Naive thymus-derived CD4-positive, alpha-beta T cell (primary cell): ENCODE data around the gene ZNF445. TPM values are rescaled to one million over a fixed set of nuclear protein-coding genes. Genes with fewer than 3 reads are reported as not detected.

Experiments
- ATAC-seq: fragments of 150-1000 bp; cut with Tn5 transposase; 2 replicates; pipeline ENCODE4 v1.10.0; 2021; ENCODE audit warnings: mild to moderate bottlenecking, moderate library complexity
- CTCF ChIA-PET: fragments of 350-600 bp; sonication (Branson Sonifier 250); formaldehyde crosslinking; loops from one replicate; lab custom pipeline; 2021; ENCODE audit warnings: antibody characterized with exemption; lab: Charles Lee
- POLR2A ChIA-PET: fragments of 350-600 bp; sonication (Branson Sonifier 250); formaldehyde crosslinking; loops from one replicate; lab custom pipeline; 2021; ENCODE audit warnings: antibody characterized with exemption, inconsistent platforms; lab: Charles Lee
- DNase-seq, 9 donors: peaks; one replicate each; pipeline versions ENCODE4 v3.0.0 to v3.0.0-alpha.2; 2020 to 2022; ENCODE audit warnings: mixed read lengths in 1 of 9
- H3K27ac ChIP-seq: one replicate; pipeline ENCODE4 v1.7.0; 2013; ENCODE audit warnings: mild to moderate bottlenecking, low read depth, low read length, moderate library complexity
- H3K27me3 ChIP-seq, 2 donors: one replicate each; pipeline ENCODE4 v1.7.0; 2013; ENCODE audit warnings: low read length in 2 of 2, mild to moderate bottlenecking in 2 of 2, moderate library complexity in 2 of 2; ENCODE audit not compliant: control insufficient read depth in 2 of 2, insufficient read depth in 2 of 2
- H3K36me3 ChIP-seq, 3 experiments: 1 replicate in 2 of 3; 2 replicates in 1 of 3; pipeline ENCODE4 v1.7.0; 2013; ENCODE audit warnings: low read length in 3 of 3, mild to moderate bottlenecking in 3 of 3, moderate library complexity in 1 of 3; ENCODE audit not compliant: insufficient read depth in 3 of 3, control insufficient read depth in 2 of 3
- H3K4me1 ChIP-seq, 2 donors: one replicate each; pipeline ENCODE4 v1.7.0; 2013; ENCODE audit warnings: low read length in 2 of 2, mild to moderate bottlenecking in 2 of 2, moderate library complexity in 1 of 2; ENCODE audit not compliant: control insufficient read depth in 2 of 2, insufficient read depth in 2 of 2
- H3K4me3 ChIP-seq: 2 replicates; pipeline ENCODE4 v1.7.0; 2013; ENCODE audit warnings: mild to moderate bottlenecking, low read length
- H3K9me3 ChIP-seq, 3 experiments: 1 replicate in 2 of 3; 2 replicates in 1 of 3; pipeline ENCODE4 v1.7.0; 2013; ENCODE audit warnings: low read length in 3 of 3; ENCODE audit not compliant: control insufficient read depth in 2 of 3
- H3K27ac Mint-ChIP-seq, 9 donors: one replicate each; pipeline ENCODE4 v1.8.0; 2020 to 2022; ENCODE audit warnings: mixed read lengths in 9 of 9, mild to moderate bottlenecking in 8 of 9, moderate library complexity in 5 of 9, inconsistent platforms in 2 of 9
- H3K27me3 Mint-ChIP-seq, 5 donors: one replicate each; pipeline ENCODE4 v1.8.0; 2021 to 2022; ENCODE audit warnings: mixed read lengths in 5 of 5, mild to moderate bottlenecking in 1 of 5
- H3K36me3 Mint-ChIP-seq, 5 donors: one replicate each; pipeline ENCODE4 v1.8.0; 2020 to 2022; ENCODE audit warnings: mixed read lengths in 5 of 5, mild to moderate bottlenecking in 3 of 5, inconsistent platforms in 1 of 5
- H3K4me1 Mint-ChIP-seq, 7 donors: one replicate each; pipeline ENCODE4 v1.8.0; 2020 to 2022; ENCODE audit warnings: mixed read lengths in 7 of 7, mild to moderate bottlenecking in 3 of 7, inconsistent platforms in 1 of 7
- H3K4me3 Mint-ChIP-seq, 10 donors: one replicate each; pipeline ENCODE4 v1.8.0; 2020 to 2022; ENCODE audit warnings: mild to moderate bottlenecking in 10 of 10, mixed read lengths in 10 of 10, moderate library complexity in 6 of 10, inconsistent platforms in 2 of 10
- H3K9me3 Mint-ChIP-seq, 11 donors: one replicate each; pipeline ENCODE4 v1.8.0; 2020 to 2022; ENCODE audit warnings: mixed read lengths in 11 of 11, mild to moderate bottlenecking in 4 of 11, inconsistent platforms in 1 of 11, moderate library complexity in 1 of 11
- intact Hi-C, 2 donors: fragments of 100-400 bp; cut with micrococcal nuclease; formaldehyde crosslinking; loops; one replicate each; pipeline ENCODE4 v1.15.1; 2023
- polyA plus RNA-seq, 2 donors: library from polyadenylated mRNA; unstranded; fragments of 300-500 nt; fragmentation: Illumina TruSeq; gene quantifications; one replicate each; pipeline ENCODE4 v1.2.3, GENCODE V29; 2021
- total RNA-seq, 6 experiments: library from RNA in 5 of 6; stranded (reverse) in 5 of 6; gene quantifications; 1 replicate in 5 of 6; 2 replicates in 1 of 6; pipeline ENCODE4 v1.2.3 and lab custom pipeline; 2021 to 2026

ZNF445 gene
- total and polyA plus RNA-seq, 7 experiments from 2014 or later, result 5.1 to 37.6 (median 17.3) TPM

DNA sequence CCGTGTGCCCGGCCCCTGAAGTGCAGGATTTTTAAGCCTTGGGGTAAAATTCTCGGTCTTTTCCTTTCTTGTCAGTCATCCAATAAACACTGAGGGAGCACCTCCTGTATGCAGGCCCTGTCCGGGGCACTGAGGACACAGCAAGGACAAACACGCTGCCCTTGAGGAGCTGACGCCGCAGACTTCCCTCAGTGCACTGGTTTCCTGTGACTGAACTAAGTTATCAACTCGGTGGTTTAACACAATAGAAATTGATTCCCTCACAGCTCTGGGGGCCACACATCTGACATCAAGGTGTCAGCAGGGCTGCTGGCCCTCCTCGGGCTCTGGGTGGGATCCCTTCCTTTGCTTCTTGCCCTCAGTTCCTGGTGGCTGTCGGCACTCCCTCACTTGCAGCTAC, 65.1 kb downstream of the ZNF445 start:
- H3K27ac ChIP-seq, result no peak overlapping the region
- H3K27me3 ChIP-seq, result no peaks in the 10 kb centered on the region
- Mint-ChIP-seq H3K27ac (no peak overlapping the region), H3K4me3 (no peak overlapping the region), H3K4me1 (peaks cover 0 to 1% (median 0%) of the 10 kb centered on the region in 7 donors), H3K36me3 (peaks cover 0 to 4% (median 0%) of the 10 kb centered on the region in 5 donors), H3K27me3 (peaks cover 0 to 5% (median 0%) of the 10 kb centered on the region in 5 donors), H3K9me3 (peaks cover 0 to 3% (median 0%) of the 10 kb centered on the region in 11 donors)
- no peak overlapping the region for H3K4me3 ChIP-seq
- no peaks in the 10 kb centered on the region for H3K4me1 ChIP-seq
- no peak for ATAC-seq
- CTCF ChIA-PET, result no interaction called here
- intact Hi-C loops, result no loop called here
- H3K36me3 ChIP-seq, result no peaks in the 10 kb centered on the region
- DNase-seq, result no peak
- H3K9me3 ChIP-seq, result no peaks in the 10 kb centered on the region
- POLR2A ChIA-PET, result no interaction called here

DNA sequence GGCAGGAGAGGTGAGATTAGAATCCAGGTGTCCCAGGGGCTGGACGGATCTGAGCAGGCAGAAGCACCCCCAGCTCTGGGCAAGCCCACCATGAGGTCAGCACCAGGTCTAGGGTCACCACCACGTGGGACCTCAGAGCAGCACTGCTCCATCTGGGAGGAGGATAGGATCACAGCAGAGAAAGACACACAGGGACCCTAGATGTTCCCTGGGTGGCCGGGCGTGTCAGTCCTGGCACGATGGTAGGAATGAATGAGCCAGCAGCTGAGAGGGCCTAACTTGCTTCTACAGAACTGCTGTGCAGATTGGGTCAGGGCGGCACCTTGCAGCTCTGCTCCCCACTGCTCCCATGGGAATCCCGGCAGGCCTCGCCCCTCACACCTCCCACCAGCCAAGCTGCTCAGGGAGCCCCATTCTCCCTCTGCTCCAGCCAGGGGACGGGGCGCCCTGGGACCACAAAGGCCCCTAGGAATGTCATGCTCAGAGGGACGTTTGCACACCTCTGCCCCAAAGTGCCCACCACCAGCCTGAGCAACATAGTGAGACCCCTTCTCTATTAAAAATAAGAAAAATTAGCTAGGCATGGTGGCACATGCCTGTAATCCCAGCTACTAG, 66.3 kb downstream of the ZNF445 start:
- Mint-ChIP-seq H3K4me3 (no peak overlapping the region), H3K27ac (no peak overlapping the region)

DNA sequence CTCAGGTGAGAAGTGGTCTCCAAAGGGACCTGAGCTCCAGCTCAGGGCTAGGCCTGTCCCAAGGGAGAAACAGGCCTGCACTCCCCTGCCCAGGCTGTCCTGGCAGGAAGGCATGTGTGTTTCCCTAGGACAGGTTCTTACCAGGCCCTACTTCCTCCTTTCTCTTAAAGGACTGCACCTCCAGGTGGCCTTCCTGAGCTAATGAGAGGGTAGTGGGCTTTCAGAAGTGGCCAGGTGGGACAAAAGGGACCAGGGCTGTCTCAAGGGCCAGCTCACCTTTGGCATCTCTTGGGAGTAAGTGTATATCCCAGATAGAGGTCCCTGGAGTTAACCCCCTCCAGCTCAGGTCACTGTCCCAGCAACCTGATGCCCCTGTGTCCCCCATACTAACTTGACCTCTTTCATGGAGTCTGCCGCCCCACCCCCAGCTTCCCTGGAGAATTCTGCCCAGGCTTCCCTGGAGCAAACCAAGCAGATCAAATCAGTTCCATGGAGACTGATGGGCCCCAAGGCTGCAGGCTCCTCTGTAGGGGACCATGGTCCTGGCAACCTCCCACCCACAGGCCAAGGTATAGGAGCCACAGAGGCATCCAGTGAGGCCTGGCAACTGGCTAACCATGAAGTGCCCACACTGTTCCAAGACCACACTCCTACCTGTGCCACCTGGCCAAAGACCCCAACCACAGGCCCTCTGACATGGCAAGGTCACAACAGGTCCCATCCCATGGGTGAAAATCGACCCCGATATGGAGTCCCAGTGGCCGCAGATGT, 67.6 kb downstream of the ZNF445 start:
- POLR2A ChIA-PET, result interaction anchor here (0.6 kb wide), 1 partner anchor 420 kb away, joined by 3 read pairs; no protein-coding TSS in a partner anchor
- no peak overlapping the region for H3K27ac ChIP-seq
- H3K4me1 ChIP-seq, result no peaks in the 10 kb centered on the region

More for the DNA sequence above, 66.3 kb downstream of the ZNF445 start:
- Histone ChIP-seq H3K36me3 (no peaks in the 10 kb centered on the region), H3K4me3 (no peak overlapping the region), H3K27me3 (no peaks in the 10 kb centered on the region), H3K9me3 (no peaks in the 10 kb centered on the region), H3K4me1 (no peaks in the 10 kb centered on the region), H3K27ac (no peak overlapping the region)
- intact Hi-C loops, result no loop called here
- Mint-ChIP-seq H3K4me1 (no peaks in the 10 kb centered on the region), H3K27me3 (no peaks in the 10 kb centered on the region), H3K9me3 (no peaks in the 10 kb centered on the region), H3K36me3 (peaks cover 0 to 8% (median 0%) of the 10 kb centered on the region in 5 donors)
- no peak for DNase-seq
- POLR2A ChIA-PET, result no interaction called here
- CTCF ChIA-PET, result no interaction called here
- no peak for ATAC-seq

GRCh38 chr3:44402548-44402947, 74.9 kb downstream of the ZNF445 start:
- POLR2A ChIA-PET, result no interaction called here
- H3K27me3 ChIP-seq, result no peaks in the 10 kb centered on the region
- CTCF ChIA-PET, result no interaction called here
- H3K27ac Mint-ChIP-seq, result no peak overlapping the region
- no peaks in the 10 kb centered on the region for H3K4me1 Mint-ChIP-seq
- ATAC-seq, result no peak
- no peaks in the 10 kb centered on the region for H3K9me3 ChIP-seq
- no peak overlapping the region for H3K4me3 ChIP-seq
- intact Hi-C loops, result no loop called here
- H3K27me3 Mint-ChIP-seq, result no peaks in the 10 kb centered on the region
- H3K36me3 Mint-ChIP-seq, result peaks cover 1 to 45% (median 10%) of the 10 kb centered on the region in 5 donors
- H3K4me1 ChIP-seq, result no peaks in the 10 kb centered on the region
- H3K4me3 Mint-ChIP-seq, result no peak overlapping the region
- H3K27ac ChIP-seq, result no peak overlapping the region
- H3K36me3 ChIP-seq, result no peaks in the 10 kb centered on the region
- H3K9me3 Mint-ChIP-seq, result no peaks in the 10 kb centered on the region
- DNase-seq, result no peak

More for the DNA sequence above, 67.6 kb downstream of the ZNF445 start:
- intact Hi-C loops, result no loop called here
- CTCF ChIA-PET, result no interaction called here
- ATAC-seq, result no peak
- H3K4me1 Mint-ChIP-seq, result no peaks in the 10 kb centered on the region
- no peaks in the 10 kb centered on the region for H3K27me3 Mint-ChIP-seq
- no peak for DNase-seq
- no peaks in the 10 kb centered on the region for H3K36me3 ChIP-seq
- peaks cover 0 to 8% (median 0%) of the 10 kb centered on the region in 5 donors for H3K36me3 Mint-ChIP-seq
- H3K27ac Mint-ChIP-seq, result no peak overlapping the region
- no peaks in the 10 kb centered on the region for H3K9me3 Mint-ChIP-seq
- no peak overlapping the region for H3K4me3 Mint-ChIP-seq
- no peak overlapping the region for H3K4me3 ChIP-seq
- H3K9me3 ChIP-seq, result no peaks in the 10 kb centered on the region
- H3K27me3 ChIP-seq, result no peaks in the 10 kb centered on the region

- no peaks in the 10 kb centered on the region for H3K9me3 Mint-ChIP-seq
Observed at GRCh38 chr3:44400771-44401170, 76.7 kb downstream of the ZNF445 start.

DNA sequence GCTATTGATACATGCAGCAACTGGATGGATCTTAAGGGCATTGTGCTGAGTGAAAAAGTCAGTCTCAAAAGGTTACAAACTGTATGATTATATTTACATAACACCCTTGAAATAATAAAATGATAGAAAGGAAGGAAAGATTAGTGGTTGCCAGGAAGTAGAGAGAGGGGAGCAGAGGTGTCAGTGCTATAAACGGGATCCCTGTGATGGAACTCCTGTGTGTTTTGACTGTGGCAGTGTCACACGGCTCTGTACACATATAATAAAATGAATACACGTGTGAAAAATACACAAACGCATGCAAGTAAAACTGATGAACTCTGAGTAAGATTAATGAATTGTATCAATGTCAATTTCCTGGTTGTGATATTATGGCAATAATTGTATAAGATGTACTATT, 78.6 kb downstream of the ZNF445 start:
- Mint-ChIP-seq H3K9me3 (no peaks in the 10 kb centered on the region), H3K27me3 (no peaks in the 10 kb centered on the region), H3K4me1 (no peaks in the 10 kb centered on the region), H3K4me3 (no peak overlapping the region), H3K27ac (no peak overlapping the region), H3K36me3 (peaks cover 1 to 45% (median 10%) of the 10 kb centered on the region in 5 donors)
- Histone ChIP-seq H3K27ac (no peak overlapping the region), H3K27me3 (no peaks in the 10 kb centered on the region), H3K9me3 (no peaks in the 10 kb centered on the region), H3K4me1 (no peaks in the 10 kb centered on the region), H3K4me3 (no peak overlapping the region), H3K36me3 (no peaks in the 10 kb centered on the region)
- no peak for DNase-seq
- no peak for ATAC-seq
- ChIA-PET CTCF (no interaction called here), POLR2A (no interaction called here)
- intact Hi-C loops, result no loop called here

More at GRCh38 chr3:44400771-44401170, 76.7 kb downstream of the ZNF445 start:
- Mint-ChIP-seq H3K4me3 (no peak overlapping the region), H3K27me3 (no peaks in the 10 kb centered on the region), H3K36me3 (peaks cover 1 to 49% (median 10%) of the 10 kb centered on the region in 5 donors), H3K4me1 (no peaks in the 10 kb centered on the region), H3K27ac (no peak overlapping the region)
- POLR2A ChIA-PET, result no interaction called here
- H3K27me3 ChIP-seq, result no peaks in the 10 kb centered on the region
- intact Hi-C loops, result no loop called here
- DNase-seq (no peak), ATAC-seq (no peak)
- no peaks in the 10 kb centered on the region for H3K36me3 ChIP-seq
- no peak overlapping the region for H3K4me3 ChIP-seq
- H3K9me3 ChIP-seq, result no peaks in the 10 kb centered on the region
- H3K4me1 ChIP-seq, result no peaks in the 10 kb centered on the region
- CTCF ChIA-PET, result no interaction called here
- H3K27ac ChIP-seq, result no peak overlapping the region
